EL (cell line): ENCODE data around the gene ZNF45.
A peak's percentile ranks its signal among the peaks of the same experiment; 100 is the strongest.
"Not testable (repeated sequence)": the region's sequence is repeated elsewhere in the genome, so short reads cannot be mapped to it uniquely, and the experiment has no call there.

ENCODE experiments used
- DNase-seq: peaks from one replicate; pipeline ENCODE4 v3.0.0-alpha.2; 2016

Gene ZNF45

DNA sequence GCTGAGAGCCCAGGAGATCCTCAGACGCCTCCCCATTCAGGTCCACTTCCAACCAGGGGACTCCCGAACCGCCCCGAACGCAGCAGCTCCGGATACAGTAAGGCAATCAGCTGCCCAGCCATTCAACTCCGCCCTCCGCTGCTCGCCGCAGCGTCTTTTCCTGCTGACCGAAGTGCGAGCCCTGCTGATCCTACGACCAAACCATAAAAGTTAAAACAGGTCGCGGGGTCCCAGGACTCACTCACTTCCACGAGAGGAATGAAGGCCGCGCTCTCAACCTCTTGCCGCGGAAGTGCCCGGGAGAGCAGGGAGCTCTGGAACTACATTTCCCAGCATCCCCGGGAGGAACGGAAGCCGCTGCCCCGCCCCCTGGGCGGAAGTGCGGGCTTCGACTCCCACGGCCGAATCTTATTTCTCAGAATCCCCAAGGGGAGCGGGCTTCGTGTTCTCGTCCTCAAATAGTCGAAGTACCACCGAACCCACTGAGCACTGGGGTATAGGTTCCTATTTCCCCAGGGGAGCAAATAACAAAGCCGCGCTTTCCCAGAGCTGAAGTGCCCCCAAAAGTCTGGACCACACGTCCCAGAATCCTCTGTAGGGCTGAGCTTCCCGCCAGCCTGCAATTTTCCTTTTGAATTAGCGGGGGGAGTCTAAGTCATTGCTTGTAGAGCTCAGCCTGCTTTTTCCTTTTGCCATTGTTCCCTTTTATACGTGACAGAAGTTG lies at the start of gene ZNF45:
ZNF45 (minus strand) TSS at position 298 of the 724 bp plus-strand sequence. CDS start 13,097 bp downstream, outside the sequence.
- DNase-seq: peak; percentile 93

DNA sequence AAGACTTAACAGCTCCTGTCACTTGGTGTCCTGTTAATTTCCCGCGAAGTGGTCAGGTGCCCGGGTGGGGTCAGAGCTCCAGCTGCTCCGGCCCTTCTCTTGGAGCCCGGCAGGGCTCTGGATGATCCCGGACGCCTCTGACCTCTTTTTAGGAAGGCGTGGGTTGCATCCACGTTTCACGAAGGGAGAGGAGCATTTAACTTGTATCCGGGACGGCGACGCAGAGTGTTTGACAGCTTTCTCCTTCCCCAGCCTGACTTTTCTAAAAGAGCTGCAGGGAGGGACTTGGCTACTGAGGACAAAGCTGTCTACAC lies 49.6 kb upstream of the ZNF45 start:
- DNase-seq: no peak

GRCh38 chr19:43983912-43984686 lies 49.0 kb upstream of the ZNF45 start, which contains the start of gene ZNF155:
Gene ZNF155 (plus strand): TSS chr19:43984188. CDS start chr19:43988544, 4,356 bp downstream.
- DNase-seq: peak; percentile 97

GRCh38 chr19:43983544-43983911 lies 48.4 kb upstream of the ZNF45 start:
- DNase-seq: no peak

DNA sequence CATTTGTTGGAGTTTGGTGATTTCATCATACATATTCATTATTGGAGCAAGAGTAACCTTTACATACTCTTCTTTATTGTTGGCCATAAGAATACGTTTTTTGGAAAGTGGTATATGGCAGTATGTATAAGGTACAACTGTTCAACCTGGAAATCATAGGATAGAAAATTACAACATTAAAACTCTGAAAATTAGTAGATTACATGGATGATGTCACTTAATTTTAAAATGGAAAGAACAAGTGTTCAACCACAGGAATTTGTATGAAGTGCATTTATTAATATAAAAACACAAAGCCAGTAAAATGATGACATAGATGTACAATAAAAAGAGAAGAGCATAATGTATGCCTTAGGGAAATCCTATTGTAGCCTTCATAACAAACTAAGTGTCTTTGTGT lies 41.6 kb upstream of the ZNF45 start:
- DNase-seq: no peak

DNA sequence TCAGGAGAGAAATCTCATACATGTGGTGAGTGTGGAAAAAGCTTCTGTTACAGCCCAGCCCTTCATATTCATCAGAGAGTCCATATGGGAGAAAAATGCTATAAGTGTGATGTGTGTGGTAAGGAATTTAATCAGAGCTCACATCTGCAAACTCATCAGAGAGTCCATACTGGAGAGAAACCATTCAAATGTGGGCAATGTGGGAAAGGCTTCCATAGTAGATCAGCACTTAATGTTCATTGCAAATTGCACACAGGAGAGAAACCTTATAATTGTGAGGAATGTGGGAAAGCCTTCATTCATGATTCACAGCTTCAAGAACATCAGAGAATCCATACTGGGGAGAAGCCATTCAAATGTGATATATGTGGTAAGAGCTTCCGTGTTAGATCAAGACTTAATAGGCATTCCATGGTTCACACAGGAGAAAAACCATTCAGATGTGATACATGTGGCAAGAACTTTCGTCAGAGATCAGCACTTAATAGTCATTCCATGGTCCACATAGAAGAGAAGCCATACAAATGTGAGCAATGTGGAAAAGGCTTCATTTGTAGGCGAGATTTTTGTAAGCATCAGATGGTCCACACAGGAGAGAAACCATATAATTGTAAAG lies 31.1 kb upstream of the ZNF45 start:
- DNase-seq: no peak

DNA sequence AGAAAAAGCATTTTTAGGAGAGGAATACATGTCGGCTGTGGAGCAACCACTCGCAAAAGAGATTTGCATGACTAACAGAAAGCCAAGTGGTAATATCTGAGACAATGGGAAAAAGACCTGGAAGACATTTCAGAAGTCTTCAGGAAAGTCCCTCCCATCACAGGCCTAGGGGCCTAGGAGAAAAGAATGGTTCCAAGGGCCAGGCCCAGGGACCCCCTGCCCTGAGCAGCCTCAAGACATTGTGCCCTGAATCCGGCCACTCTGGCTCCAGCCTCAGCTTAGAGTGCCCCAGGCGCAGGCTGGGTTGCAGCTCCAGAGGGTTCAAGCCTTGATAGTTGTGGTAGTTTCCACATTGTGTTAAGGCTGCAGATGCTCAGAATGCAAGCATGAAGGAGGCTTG lies 25.3 kb upstream of the ZNF45 start:
- no peak for DNase-seq

DNA sequence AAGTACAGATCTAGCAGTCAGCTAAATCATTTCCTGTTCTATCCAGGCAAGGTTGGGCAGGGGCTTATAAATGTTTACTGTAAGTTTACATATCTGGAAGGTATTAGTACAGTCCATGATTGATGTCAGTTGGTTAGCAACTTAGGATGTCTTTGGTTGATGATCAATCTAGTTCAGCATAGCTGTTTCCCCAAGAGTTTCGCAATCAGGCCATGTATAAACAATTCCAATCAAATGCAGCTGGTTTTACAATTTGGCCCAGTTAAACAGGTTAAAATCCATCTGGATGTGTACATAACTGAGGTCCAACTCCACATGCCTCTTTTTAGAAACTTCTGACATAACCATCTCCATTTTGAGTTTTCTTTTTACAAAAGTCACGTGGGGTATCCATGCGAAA lies 22.8 kb upstream of the ZNF45 start:
- DNase-seq: peak; percentile 42

- no peak for DNase-seq
These were observed 21.7 kb upstream of the ZNF45 start for GRCh38 chr19:43956827-43957226.

- peak; percentile 99 for DNase-seq
These were observed 16.0 kb upstream of the ZNF45 start, which contains the start of gene ZNF221 for GRCh38 chr19:43950834-43951645. Gene ZNF221 (plus strand): TSS chr19:43951228. CDS start chr19:43962727, 11,499 bp downstream.

GRCh38 chr19:43949803-43950202 lies 14.7 kb upstream of the ZNF45 start:
- not testable (repeated sequence) for DNase-seq

GRCh38 chr19:43947412-43947811 lies 12.3 kb upstream of the ZNF45 start:
- DNase-seq: not testable (repeated sequence)

DNA sequence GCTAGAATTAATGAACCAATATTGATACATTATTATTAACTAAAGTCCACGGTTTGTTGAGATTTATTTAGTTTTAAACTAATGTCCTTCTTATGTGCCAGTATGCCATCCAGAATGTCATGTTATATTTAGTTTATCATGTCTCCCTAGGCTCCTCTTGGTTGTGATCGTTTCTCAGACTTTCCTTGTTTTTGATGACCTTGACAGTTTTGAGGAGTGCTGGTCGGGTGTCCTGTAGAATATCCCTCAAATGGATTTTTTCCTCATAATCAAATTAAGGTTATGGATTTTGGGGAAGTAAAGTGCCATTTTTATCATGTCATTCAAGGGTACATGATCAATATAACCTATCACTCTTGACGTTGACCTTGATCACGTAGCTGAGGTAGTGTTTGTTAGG lies 6.1 kb upstream of the ZNF45 start:
- no peak for DNase-seq

- no peak for DNase-seq
These were observed 5.6 kb upstream of the ZNF45 start for GRCh38 chr19:43940719-43941118.

DNA sequence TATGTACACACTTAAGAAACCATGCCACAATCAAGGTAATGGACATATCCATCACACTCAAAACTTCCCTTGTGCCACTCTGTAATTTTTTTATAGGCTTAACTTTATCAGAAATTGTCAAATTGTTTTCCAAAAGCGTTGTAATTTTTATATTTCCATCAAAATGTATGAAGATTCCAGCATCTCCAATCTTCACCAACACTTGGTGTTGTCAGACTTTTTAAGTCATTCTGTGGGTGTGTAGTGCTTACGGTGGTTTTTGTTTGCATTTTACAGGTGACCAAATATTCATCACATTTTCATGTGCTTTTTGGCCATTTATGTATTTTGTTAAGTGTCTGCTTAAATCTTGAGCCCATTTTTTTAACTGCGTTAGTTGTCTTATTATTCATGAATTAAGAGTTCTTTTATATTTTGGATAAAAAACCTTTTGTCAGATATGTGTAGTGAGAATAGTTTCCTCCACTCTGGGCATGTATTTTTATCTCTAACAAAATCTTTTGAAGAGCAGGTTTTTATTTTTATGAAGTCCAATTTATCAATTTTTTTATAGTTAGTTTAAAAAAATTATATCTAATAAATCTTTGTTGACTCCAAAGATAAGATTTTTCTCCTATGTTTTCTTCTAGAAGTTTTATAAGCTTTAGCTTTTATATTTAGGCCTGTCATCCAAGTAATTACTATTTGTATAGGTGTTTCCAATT lies 4.6 kb upstream of the ZNF45 start:
- DNase-seq: no peak

DNA sequence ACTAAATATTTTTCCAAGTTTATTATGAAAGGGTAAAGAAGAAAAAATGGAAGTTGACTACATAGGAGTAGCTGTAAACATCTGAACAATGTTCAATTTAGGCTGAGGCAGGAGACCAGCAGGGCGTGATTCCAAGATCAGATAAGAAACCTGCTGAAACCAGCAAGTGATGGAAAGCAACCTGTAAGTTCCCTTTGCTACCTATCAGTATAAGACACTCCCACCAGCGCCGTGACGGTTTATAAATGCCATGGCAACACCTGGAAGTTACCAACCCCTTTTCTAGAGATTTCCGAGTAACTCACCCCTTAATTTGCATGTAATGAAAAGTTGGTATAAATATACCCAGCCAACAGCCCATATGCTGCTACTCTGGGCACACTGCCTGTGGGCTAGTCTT lies 1.1 kb upstream of the ZNF45 start:
- DNase-seq: no peak

- peak; percentile 17 for DNase-seq
These were observed 762 bp downstream of the ZNF45 start for GRCh38 chr19:43934055-43934984.

DNA sequence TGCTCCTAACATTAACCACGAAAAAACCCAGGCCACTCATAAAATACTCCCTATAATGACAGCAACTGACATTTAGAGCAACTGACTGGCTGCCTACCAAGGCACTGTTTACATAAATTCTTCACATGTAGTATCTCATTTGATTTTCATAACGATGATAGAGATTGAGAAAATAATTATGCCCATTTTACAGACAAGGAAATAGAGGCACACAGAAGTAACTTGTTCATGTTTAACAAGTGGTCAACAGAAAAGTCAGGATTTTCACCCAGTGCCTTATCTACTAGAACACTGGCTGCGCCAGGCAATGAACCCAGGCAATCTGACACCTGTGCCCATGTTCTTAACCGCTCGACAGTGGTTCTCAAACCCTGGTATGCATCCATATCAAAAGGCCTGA lies 6.3 kb downstream of the ZNF45 start:
- DNase-seq: no peak

- DNase-seq: no peak
These were observed 11.2 kb downstream of the ZNF45 start for GRCh38 chr19:43923875-43924274.

- no peak for DNase-seq
These were observed 21.0 kb downstream of the ZNF45 start for GRCh38 chr19:43914051-43914450.

DNA sequence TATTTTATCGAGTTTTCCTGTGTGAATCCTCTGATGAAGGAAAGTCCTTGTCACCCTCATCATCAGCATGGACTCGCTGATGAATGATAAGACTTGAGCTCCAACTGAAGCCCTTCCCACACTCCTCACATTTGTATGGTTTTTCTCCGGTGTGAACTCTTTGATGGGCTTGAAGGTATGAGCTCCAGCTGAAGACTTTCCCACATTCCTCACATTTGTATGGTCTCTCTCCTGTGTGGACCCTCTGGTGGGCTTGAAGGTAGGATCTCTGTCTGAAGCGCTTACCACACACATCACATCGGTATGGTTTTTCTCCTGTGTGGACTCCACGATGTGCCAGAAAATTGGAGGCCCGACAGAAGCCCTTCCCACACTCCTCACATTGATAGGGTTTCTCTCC lies 21.7 kb downstream of the ZNF45 start:
- DNase-seq: no peak
